D721Med (cell line): ENCODE data around the gene HNRNPL.
"Not testable (repeated sequence)": the region's sequence is repeated elsewhere in the genome, so short reads cannot be mapped to it uniquely, and the experiment has no call there.

Source experiments
- DNase-seq: peaks from one replicate; pipeline ENCODE4 v3.0.0; 2011; ENCODE audit warnings: low spot score; ENCODE audit not compliant: insufficient read length
- FAIRE-seq: peaks from 2 replicates; lab custom pipeline; 2011; peaks lifted over from hg19 to GRCh38; lab: Jason Lieb, UNC
- CTCF ChIP-seq: IDR thresholded peaks from 2 replicates; pipeline ENCODE4 v1.5.1; 2012; ENCODE audit warnings: mild to moderate bottlenecking, control low read depth; ENCODE audit not compliant: insufficient read depth; ENCODE audit errors: missing control alignments

The HNRNPL gene

GRCh38 chr19:38793177-38793576 lies 56.6 kb downstream of the HNRNPL start:
- FAIRE-seq (no peak), DNase-seq (no peak)
- TF ChIP-seq CTCF: no peak

GRCh38 chr19:38792250-38793111 lies 57.3 kb downstream of the HNRNPL start:
- FAIRE-seq: no peak

GRCh38 chr19:38791451-38792064 lies 58.2 kb downstream of the HNRNPL start:
- FAIRE-seq: not testable (repeated sequence)

More at GRCh38 chr19:38792250-38793111, 57.3 kb downstream of the HNRNPL start:
- DNase-seq: no peak
- TF ChIP-seq CTCF: no peak

GRCh38 chr19:38790507-38791403 lies 59.0 kb downstream of the HNRNPL start:
- DNase-seq, FAIRE-seq: not testable (repeated sequence)

More at GRCh38 chr19:38791451-38792064, 58.2 kb downstream of the HNRNPL start:
- not testable (repeated sequence) for DNase-seq

GRCh38 chr19:38788478-38789243 lies 61.1 kb downstream of the HNRNPL start, which contains the start of gene LGALS7B:
Gene LGALS7B, plus strand, starts transcription at chr19:38789200. Its CDS starts 27 bp downstream, at chr19:38789227.
- no peak for TF ChIP-seq CTCF
- FAIRE-seq (no peak), DNase-seq (no peak)

- FAIRE-seq (no peak), DNase-seq (no peak)
- no peak for TF ChIP-seq CTCF
Observed at GRCh38 chr19:38786572-38787265, 63.1 kb downstream of the HNRNPL start.
